Measurements from ENCODE around the gene SPAG9. TPM values are rescaled to one million over a fixed set of nuclear protein-coding genes. Genes with fewer than 3 reads are reported as not detected.

The SPAG9 gene
- total and polyA plus RNA-seq, 2 experiments from 2014 or later: 13.7 to 45.0 TPM

GRCh38 chr17:51169340-51169739, 48.7 kb upstream of the SPAG9 start:
- Mint-ChIP-seq H3K27me3 (ENCODE audit: insufficient read depth, low read depth, poor library complexity) (peaks cover 17% of the 10 kb centered on the region), H3K36me3 (ENCODE audit: low read depth) (peaks cover 62% of the 10 kb centered on the region), H3K4me1 (peaks cover 19% of the 10 kb centered on the region), H3K4me3 (no peak overlapping the region), H3K27ac (0 out of 2 replicates have a peak overlapping the region, but pooled peaks have one; percentile 30), H3K9me3 (no peaks in the 10 kb centered on the region)
- Histone ChIP-seq H3K36me3 (ENCODE audit: insufficient read depth) (peaks cover 47% of the 10 kb centered on the region), H3K9me2 (ENCODE audit: insufficient read depth) (no peaks in the 10 kb centered on the region), H3K27me3 (ENCODE audit: insufficient read depth) (no peaks in the 10 kb centered on the region), H3K4me2 (no peak overlapping the region), H3K79me2 (replicated peaks; ENCODE audit: insufficient read depth) (peaks cover 28% of the 10 kb centered on the region), H4K20me1 (replicated peaks; ENCODE audit: insufficient read depth) (peaks cover 18% of the 10 kb centered on the region), H2AFZ (no peak overlapping the region), H3K4me3 (no peak overlapping the region), H3K27ac (ENCODE audit: low read depth) (no peak overlapping the region), H3K4me1 (ENCODE audit: insufficient read depth) (peaks cover 4% of the 10 kb centered on the region), H3F3A (replicated peaks; ENCODE audit: low read depth) (peaks cover 40% of the 10 kb centered on the region)
- DNase-seq (ENCODE audit: low spot score) (no peak), ATAC-seq (no peak)
- no peak for TF ChIP-seq POLR2AphosphoS5 (IDR thresholded peaks at IDR 0.05; ENCODE audit: low read depth)
- no peak for TF ChIP-seq EZH2phosphoT487 (IDR thresholded peaks at IDR 0.05; ENCODE audit: unreplicated experiment)
- no peak for TF ChIP-seq CTCF (conservative IDR thresholded peaks at IDR 0.05; ENCODE audit: low read depth in 2 of 2)
- no peak for TF ChIP-seq ZNF331 (CRISPR knock-in tag; IDR thresholded peaks at IDR 0.05; ENCODE audit: low read depth)
- TF ChIP-seq, protein P1, sequence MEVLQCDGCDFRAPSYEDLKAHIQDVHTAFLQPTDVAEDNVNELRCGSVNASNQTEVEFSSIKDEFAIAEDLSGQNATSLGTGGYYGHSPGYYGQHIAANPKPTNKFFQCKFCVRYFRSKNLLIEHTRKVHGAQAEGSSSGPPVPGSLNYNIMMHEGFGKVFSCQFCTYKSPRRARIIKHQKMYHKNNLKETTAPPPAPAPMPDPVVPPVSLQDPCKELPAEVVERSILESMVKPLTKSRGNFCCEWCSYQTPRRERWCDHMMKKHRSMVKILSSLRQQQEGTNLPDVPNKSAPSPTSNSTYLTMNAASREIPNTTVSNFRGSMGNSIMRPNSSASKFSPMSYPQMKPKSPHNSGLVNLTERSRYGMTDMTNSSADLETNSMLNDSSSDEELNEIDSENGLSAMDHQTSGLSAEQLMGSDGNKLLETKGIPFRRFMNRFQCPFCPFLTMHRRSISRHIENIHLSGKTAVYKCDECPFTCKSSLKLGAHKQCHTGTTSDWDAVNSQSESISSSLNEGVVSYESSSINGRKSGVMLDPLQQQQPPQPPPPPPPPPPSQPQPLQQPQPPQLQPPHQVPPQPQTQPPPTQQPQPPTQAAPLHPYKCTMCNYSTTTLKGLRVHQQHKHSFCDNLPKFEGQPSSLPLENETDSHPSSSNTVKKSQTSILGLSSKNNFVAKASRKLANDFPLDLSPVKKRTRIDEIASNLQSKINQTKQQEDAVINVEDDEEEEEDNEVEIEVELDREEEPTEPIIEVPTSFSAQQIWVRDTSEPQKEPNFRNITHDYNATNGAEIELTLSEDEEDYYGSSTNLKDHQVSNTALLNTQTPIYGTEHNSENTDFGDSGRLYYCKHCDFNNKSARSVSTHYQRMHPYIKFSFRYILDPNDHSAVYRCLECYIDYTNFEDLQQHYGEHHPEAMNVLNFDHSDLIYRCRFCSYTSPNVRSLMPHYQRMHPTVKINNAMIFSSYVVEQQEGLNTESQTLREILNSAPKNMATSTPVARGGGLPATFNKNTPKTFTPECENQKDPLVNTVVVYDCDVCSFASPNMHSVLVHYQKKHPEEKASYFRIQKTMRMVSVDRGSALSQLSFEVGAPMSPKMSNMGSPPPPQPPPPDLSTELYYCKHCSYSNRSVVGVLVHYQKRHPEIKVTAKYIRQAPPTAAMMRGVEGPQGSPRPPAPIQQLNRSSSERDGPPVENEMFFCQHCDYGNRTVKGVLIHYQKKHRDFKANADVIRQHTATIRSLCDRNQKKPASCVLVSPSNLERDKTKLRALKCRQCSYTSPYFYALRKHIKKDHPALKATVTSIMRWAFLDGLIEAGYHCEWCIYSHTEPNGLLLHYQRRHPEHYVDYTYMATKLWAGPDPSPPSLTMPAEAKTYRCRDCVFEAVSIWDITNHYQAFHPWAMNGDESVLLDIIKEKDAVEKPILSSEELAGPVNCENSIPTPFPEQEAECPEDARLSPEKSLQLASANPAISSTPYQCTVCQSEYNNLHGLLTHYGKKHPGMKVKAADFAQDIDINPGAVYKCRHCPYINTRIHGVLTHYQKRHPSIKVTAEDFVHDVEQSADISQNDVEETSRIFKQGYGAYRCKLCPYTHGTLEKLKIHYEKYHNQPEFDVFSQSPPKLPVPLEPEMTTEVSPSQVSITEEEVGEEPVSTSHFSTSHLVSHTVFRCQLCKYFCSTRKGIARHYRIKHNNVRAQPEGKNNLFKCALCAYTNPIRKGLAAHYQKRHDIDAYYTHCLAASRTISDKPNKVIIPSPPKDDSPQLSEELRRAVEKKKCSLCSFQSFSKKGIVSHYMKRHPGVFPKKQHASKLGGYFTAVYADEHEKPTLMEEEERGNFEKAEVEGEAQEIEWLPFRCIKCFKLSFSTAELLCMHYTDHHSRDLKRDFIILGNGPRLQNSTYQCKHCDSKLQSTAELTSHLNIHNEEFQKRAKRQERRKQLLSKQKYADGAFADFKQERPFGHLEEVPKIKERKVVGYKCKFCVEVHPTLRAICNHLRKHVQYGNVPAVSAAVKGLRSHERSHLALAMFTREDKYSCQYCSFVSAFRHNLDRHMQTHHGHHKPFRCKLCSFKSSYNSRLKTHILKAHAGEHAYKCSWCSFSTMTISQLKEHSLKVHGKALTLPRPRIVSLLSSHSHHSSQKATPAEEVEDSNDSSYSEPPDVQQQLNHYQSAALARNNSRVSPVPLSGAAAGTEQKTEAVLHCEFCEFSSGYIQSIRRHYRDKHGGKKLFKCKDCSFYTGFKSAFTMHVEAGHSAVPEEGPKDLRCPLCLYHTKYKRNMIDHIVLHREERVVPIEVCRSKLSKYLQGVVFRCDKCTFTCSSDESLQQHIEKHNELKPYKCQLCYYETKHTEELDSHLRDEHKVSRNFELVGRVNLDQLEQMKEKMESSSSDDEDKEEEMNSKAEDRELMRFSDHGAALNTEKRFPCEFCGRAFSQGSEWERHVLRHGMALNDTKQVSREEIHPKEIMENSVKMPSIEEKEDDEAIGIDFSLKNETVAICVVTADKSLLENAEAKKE (CRISPR knock-in tag; IDR thresholded peaks at IDR 0.05): no peak
- no peak for TF ChIP-seq NANOG (IDR thresholded peaks at IDR 0.05; ENCODE audit: borderline replicate concordance)
- TF ChIP-seq REST (IDR thresholded peaks at IDR 0.05; ENCODE audit: unreplicated experiment): no peak
- no peak for TF ChIP-seq EZH2 (IDR thresholded peaks at IDR 0.05; ENCODE audit: low read depth, unreplicated experiment)
- no peak for TF ChIP-seq JUNB (IDR thresholded peaks at IDR 0.05; ENCODE audit: unreplicated experiment)
- no peak for TF ChIP-seq STAT1 (IDR thresholded peaks at IDR 0.05; ENCODE audit: unreplicated experiment)
- TF ChIP-seq ETS1 (IDR thresholded peaks at IDR 0.05): no peak
- no peak for TF ChIP-seq ZNF114 (CRISPR knock-in tag; IDR thresholded peaks at IDR 0.05)
- TF ChIP-seq CREB1 (CRISPR knock-in tag; IDR thresholded peaks at IDR 0.05; ENCODE audit: low read depth): no peak
